ENCODE data around the gene CDH12.
"Not testable (repeated sequence)": the region's sequence is repeated elsewhere in the genome, so short reads cannot be mapped to it uniquely, and the experiment has no call there.

CDH12 gene

DNA sequence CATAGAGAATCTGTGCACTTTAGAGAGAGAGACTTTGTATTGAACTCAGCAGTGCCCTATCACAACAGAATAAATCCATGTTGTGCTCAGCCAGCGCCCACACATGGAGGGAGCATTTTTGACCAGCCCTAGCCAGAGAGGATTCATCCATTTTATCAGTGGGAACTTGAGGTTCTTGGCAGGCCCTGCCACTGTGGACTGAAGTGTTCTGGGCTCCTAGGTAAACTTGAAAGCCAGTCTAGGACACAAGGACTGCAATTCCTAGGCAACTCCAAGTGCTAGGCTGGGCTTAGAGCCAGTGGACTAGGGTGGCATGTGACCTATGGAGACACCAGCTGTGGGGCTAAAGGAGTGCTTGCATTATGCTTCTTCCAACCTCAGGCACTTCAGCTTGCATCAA lies 523.5 kb downstream of the CDH12 start:
- Histone ChIP-seq H3K27me3 (no peaks in the 10 kb centered on the region), H3K4me1 (no peaks in the 10 kb centered on the region), H3K27ac (no peak overlapping the region), H3K9ac (no peak overlapping the region), H3K9me3 (replicated peaks in 1 of 11) (peaks cover 0 to 4% (median under 1%) of the 10 kb centered on the region in 11 experiments; a peak in 10 of 22 replicates), H3K4me2 (no peak overlapping the region), H4K20me1 (no peaks in the 10 kb centered on the region), H3K4me3 (no peak overlapping the region), H3K36me3 (no peaks in the 10 kb centered on the region)
- TF ChIP-seq Cebpa-rat (IDR thresholded peaks at IDR 0.05): no peak

- Histone ChIP-seq H3K9me3 (replicated peaks in 1 of 11) (no peaks in the 10 kb centered on the region), H3K27ac (no peak overlapping the region), H3K9ac (no peak overlapping the region), H3K4me2 (0 out of 22 replicates have a peak overlapping the region, but pooled peaks of 1 of the 11 experiments have one; percentile 30), H3K4me1 (peaks cover 0 to 13% (median 0%) of the 10 kb centered on the region in 10 experiments; a peak in 4 of 20 replicates), H3K4me3 (no peak overlapping the region), H3K27me3 (no peaks in the 10 kb centered on the region), H3K36me3 (no peaks in the 10 kb centered on the region), H4K20me1 (no peaks in the 10 kb centered on the region)
- no peak for TF ChIP-seq Cebpa-rat (IDR thresholded peaks at IDR 0.05)
These were observed 533.3 kb downstream of the CDH12 start for GRCh38 chr5:22319798-22320197.

- Histone ChIP-seq H3K4me2 (no peak overlapping the region), H3K4me3 (no peak overlapping the region), H4K20me1 (no peaks in the 10 kb centered on the region), H3K9ac (no peak overlapping the region), H3K4me1 (peaks cover 0 to 13% (median 0%) of the 10 kb centered on the region in 10 experiments; a peak in 4 of 20 replicates), H3K27me3 (no peaks in the 10 kb centered on the region), H3K9me3 (replicated peaks in 1 of 11) (no peaks in the 10 kb centered on the region), H3K36me3 (no peaks in the 10 kb centered on the region), H3K27ac (no peak overlapping the region)
- TF ChIP-seq Cebpa-rat (IDR thresholded peaks at IDR 0.05): no peak
These were observed 536.9 kb downstream of the CDH12 start for GRCh38 chr5:22316294-22316693.

GRCh38 chr5:22315052-22315451 lies 538.1 kb downstream of the CDH12 start:
- not testable (repeated sequence) for H3K9me3 ChIP-seq (replicated peaks in 1 of 11); H3K9ac ChIP-seq; H3K4me2 ChIP-seq; H4K20me1 ChIP-seq; H3K27ac ChIP-seq; H3K4me3 ChIP-seq; H3K36me3 ChIP-seq; H3K27me3 ChIP-seq
- peaks cover 0 to 13% (median 0%) of the 10 kb centered on the region in 10 experiments; a peak in 4 of 20 replicates for H3K4me1 ChIP-seq

- no peak for TF ChIP-seq Cebpa-rat (IDR thresholded peaks at IDR 0.05)
These were observed 538.6 kb downstream of the CDH12 start for GRCh38 chr5:22314548-22314947.

DNA sequence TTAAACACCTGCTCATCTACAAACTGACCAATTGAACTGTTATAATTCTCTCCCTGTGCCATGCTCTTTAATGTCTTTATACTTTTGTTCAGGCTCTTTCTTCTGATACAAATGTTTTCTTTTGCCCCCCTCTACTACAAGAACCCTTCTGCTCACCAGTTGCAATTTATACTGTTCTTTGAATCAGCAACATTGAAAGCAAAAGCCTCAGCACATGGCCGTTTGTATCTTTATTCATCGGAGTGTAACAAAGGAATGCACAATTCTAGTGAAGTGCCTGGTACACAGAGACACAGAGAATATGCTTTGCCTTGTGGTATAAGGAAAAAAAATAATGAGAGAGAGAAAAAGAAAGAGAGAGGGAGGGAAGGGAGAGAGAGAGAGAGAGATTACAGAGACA lies 547.1 kb downstream of the CDH12 start:
- Histone ChIP-seq H3K27ac (no peak overlapping the region), H3K9ac (no peak overlapping the region), H3K4me1 (peaks cover 0 to 11% (median 0%) of the 10 kb centered on the region in 10 experiments; a peak in 1 of 20 replicates), H3K4me2 (no peak overlapping the region), H3K27me3 (no peaks in the 10 kb centered on the region), H3K9me3 (replicated peaks in 1 of 11) (no peaks in the 10 kb centered on the region), H3K4me3 (no peak overlapping the region), H3K36me3 (no peaks in the 10 kb centered on the region), H4K20me1 (no peaks in the 10 kb centered on the region)
- TF ChIP-seq Cebpa-rat (IDR thresholded peaks at IDR 0.05): no peak

More at GRCh38 chr5:22314548-22314947, 538.6 kb downstream of the CDH12 start:
- Histone ChIP-seq H3K27ac (no peak overlapping the region), H4K20me1 (no peaks in the 10 kb centered on the region), H3K27me3 (no peaks in the 10 kb centered on the region), H3K4me1 (peaks cover 0 to 8% (median 0%) of the 10 kb centered on the region in 10 experiments; a peak in 3 of 20 replicates), H3K9ac (no peak overlapping the region), H3K9me3 (replicated peaks in 1 of 11) (no peaks in the 10 kb centered on the region), H3K4me3 (no peak overlapping the region), H3K4me2 (no peak overlapping the region), H3K36me3 (no peaks in the 10 kb centered on the region)

GRCh38 chr5:22295832-22296231 lies 557.3 kb downstream of the CDH12 start:
- H3K27ac ChIP-seq: no peak overlapping the region
- no peaks in the 10 kb centered on the region for H3K27me3 ChIP-seq
- no peaks in the 10 kb centered on the region for H3K4me1 ChIP-seq
- H3K4me3 ChIP-seq: no peak overlapping the region
- no peaks in the 10 kb centered on the region for H3K36me3 ChIP-seq
- TF ChIP-seq Cebpa-rat (IDR thresholded peaks at IDR 0.05): no peak
- no peaks in the 10 kb centered on the region for H4K20me1 ChIP-seq
- no peak overlapping the region for H3K4me2 ChIP-seq
- H3K9ac ChIP-seq: no peak overlapping the region
- peaks cover 18 to 39% (median 28%) of the 10 kb centered on the region in 11 experiments for H3K9me3 ChIP-seq (replicated peaks in 1 of 11)

DNA sequence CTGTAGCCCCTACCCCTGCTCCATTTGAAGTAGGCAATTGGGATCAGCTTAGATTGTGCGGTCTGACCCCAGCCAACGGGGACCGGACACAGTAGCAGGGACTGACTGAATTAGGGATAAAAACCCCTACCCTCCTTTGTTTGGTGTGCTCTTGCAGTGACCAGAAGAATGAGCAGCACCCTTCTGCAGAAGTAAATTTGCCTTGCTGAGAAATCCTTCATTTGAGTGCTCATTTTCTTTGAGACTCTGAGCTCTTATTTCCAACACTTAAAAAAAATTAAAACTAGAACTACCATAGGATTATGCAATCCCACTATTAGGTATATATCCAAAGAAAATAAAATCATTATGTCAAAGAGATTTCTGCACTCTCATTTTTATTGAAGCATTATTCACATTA lies 560.0 kb downstream of the CDH12 start:
- no peaks in the 10 kb centered on the region for H3K27me3 ChIP-seq
- no peak overlapping the region for H3K27ac ChIP-seq
- H3K4me1 ChIP-seq: no peaks in the 10 kb centered on the region
- H3K9ac ChIP-seq: no peak overlapping the region
- H4K20me1 ChIP-seq: no peaks in the 10 kb centered on the region
- H3K9me3 ChIP-seq (replicated peaks in 1 of 11): peaks cover 18 to 39% (median 28%) of the 10 kb centered on the region in 11 experiments
- no peak for TF ChIP-seq Cebpa-rat (IDR thresholded peaks at IDR 0.05)
- no peaks in the 10 kb centered on the region for H3K36me3 ChIP-seq
- no peak overlapping the region for H3K4me3 ChIP-seq
- no peak overlapping the region for H3K4me2 ChIP-seq

- H3K4me1 ChIP-seq: no peaks in the 10 kb centered on the region
- H3K27me3 ChIP-seq: no peaks in the 10 kb centered on the region
- H4K20me1 ChIP-seq: no peaks in the 10 kb centered on the region
- no peak overlapping the region for H3K4me3 ChIP-seq
- H3K36me3 ChIP-seq: no peaks in the 10 kb centered on the region
- no peak overlapping the region for H3K9ac ChIP-seq
- H3K27ac ChIP-seq: no peak overlapping the region
- no peaks in the 10 kb centered on the region for H3K9me3 ChIP-seq (replicated peaks in 1 of 11)
- no peak for TF ChIP-seq Cebpa-rat (IDR thresholded peaks at IDR 0.05)
- no peak overlapping the region for H3K4me2 ChIP-seq
These were observed 575.0 kb downstream of the CDH12 start for GRCh38 chr5:22278164-22278563.

DNA sequence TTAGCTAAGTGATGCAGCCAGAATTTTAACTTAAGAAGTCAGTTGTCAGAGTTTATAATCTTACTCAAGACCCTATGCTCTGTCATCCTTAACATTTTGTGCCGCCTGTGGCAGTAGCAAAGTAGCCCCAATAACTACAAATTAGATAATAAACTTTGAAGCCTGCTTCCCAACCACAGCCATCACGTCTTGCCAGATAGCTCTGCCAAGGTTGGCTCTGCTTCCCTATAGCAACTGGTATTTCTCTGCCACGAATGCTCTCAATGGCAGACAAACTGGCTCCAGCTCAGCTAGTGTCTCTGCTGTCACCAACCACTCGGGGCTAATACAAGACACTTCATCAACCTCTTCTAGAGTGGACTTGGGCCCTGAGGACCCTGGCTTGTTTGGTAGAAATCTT lies 576.1 kb downstream of the CDH12 start:
- H3K4me1 ChIP-seq: no peaks in the 10 kb centered on the region
- H3K36me3 ChIP-seq: no peaks in the 10 kb centered on the region
- H3K9ac ChIP-seq: no peak overlapping the region
- H3K4me2 ChIP-seq: no peak overlapping the region
- no peaks in the 10 kb centered on the region for H3K27me3 ChIP-seq
- H3K9me3 ChIP-seq (replicated peaks in 1 of 11): no peaks in the 10 kb centered on the region
- H4K20me1 ChIP-seq: no peaks in the 10 kb centered on the region
- no peak overlapping the region for H3K4me3 ChIP-seq
- H3K27ac ChIP-seq: no peak overlapping the region
- TF ChIP-seq Cebpa-rat (IDR thresholded peaks at IDR 0.05): no peak

DNA sequence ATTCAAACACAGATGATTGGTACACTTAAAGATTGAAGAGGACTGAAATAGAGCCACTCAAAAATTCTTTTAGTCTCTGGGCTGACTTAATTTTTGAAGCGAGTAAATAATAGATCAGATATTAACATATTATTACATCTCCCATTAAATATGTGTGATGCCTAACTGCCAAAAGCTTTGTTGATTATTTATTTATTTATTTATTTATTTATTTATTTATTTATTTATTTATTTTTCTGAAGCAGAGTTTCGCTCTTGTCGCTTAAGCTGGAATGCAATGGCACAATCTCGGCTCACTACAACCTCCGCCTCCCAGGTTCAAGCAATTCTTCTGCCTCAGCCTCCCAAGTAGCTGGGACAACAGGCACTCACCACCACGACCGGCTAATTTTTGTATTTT lies 587.3 kb downstream of the CDH12 start:
- H3K36me3 ChIP-seq, H3K4me3 ChIP-seq, H3K4me1 ChIP-seq: not testable (repeated sequence)

More for the DNA sequence above, 587.3 kb downstream of the CDH12 start:
- not testable (repeated sequence) for H3K9ac ChIP-seq; H3K4me2 ChIP-seq; H3K27me3 ChIP-seq; H3K27ac ChIP-seq; H3K9me3 ChIP-seq (replicated peaks in 1 of 11); H4K20me1 ChIP-seq
